Measurements from ENCODE around the gene TCF3. TPM values are rescaled to one million over a fixed set of nuclear protein-coding genes. Genes with fewer than 3 reads are reported as not detected.
A peak's percentile ranks its signal among the peaks of the same experiment; 100 is the strongest.

Gene TCF3
- total and polyA plus RNA-seq, 10 of the 15 experiments (the other 5 are each of a cell fraction or from before 2014, with no cell fraction given), result 6.7 to 282 (median 70.7) TPM

- TF ChIP-seq ZBTB11 (CRISPR knock-in tag; IDR thresholded peaks at IDR 0.05) (no peak), CBX3 (IDR thresholded peaks at IDR 0.05; ENCODE audit: borderline replicate concordance, low read depth) (no peak), ATF2 (IDR thresholded peaks at IDR 0.05; ENCODE audit: low read length) (no peak), ZBTB33 (IDR thresholded peaks at IDR 0.05) (no peak), E2F8 (IDR thresholded peaks at IDR 0.05; ENCODE audit: low read depth, partially characterized antibody) (no peak), MXI1 (IDR thresholded peaks at IDR 0.05; ENCODE audit: low read depth, low read length) (peak; percentile 68), HDAC2 (IDR thresholded peaks at IDR 0.05) (no peak), CEBPZ (IDR thresholded peaks at IDR 0.05; ENCODE audit: low read depth, low read length) (no peak), HCFC1 (IDR thresholded peaks at IDR 0.05; ENCODE audit: low read length) (no peak), FOXK2 (IDR thresholded peaks at IDR 0.05) (no peak), CTCF (IDR thresholded peaks at IDR 0.05 in 2 of 3, conservative IDR thresholded peaks at IDR 0.05 in 1 of 3; ENCODE audit: control insufficient read depth in 2 of 3, extremely low read depth in 1 of 3, insufficient read depth in 1 of 3, low read depth in 3 of 3, low read length in 3 of 3) (peak; percentile 68 to 76 (median 73)), PAX8 (IDR thresholded peaks at IDR 0.05) (no peak), MEF2A (IDR thresholded peaks at IDR 0.05; ENCODE audit: insufficient read depth, low read depth, low read length) (no peak)
Observed at GRCh38 chr19:1672038-1672768, 19.8 kb upstream of the TCF3 start (continued).

Data from GM12878 (cell line).